Activated CD8-positive, alpha-beta T cell treated with anti-CD3 and anti-CD28 coated beads for 36 hours (primary cell): ENCODE measurements around the gene SLC4A3. TPM values are rescaled to one million over a fixed set of nuclear protein-coding genes. Genes with fewer than 3 reads are reported as not detected.
"Not testable (repeated sequence)": the region's sequence is repeated elsewhere in the genome, so short reads cannot be mapped to it uniquely, and the experiment has no call there.

Experiments used
- ATAC-seq: fragments of 200-7000 bp; cut with Tn5 transposase; one replicate; pipeline ENCODE4 v1.10.0; 2021; ENCODE audit warnings: mild to moderate bottlenecking, moderate library complexity
- CTCF ChIA-PET: fragments of 350-600 bp; sonication (Branson Sonifier 250); formaldehyde crosslinking; loops from one replicate; lab custom pipeline; 2021; ENCODE audit warnings: antibody characterized with exemption; lab: Charles Lee
- POLR2A ChIA-PET: fragments of 350-600 bp; sonication (Branson Sonifier 250); formaldehyde crosslinking; loops from one replicate; lab custom pipeline; 2021; ENCODE audit warnings: antibody characterized with exemption; lab: Charles Lee
- DNase-seq: peaks from one replicate; pipeline ENCODE4 v3.0.0-alpha.2; 2020
- H3K27ac Mint-ChIP-seq: one replicate; pipeline ENCODE4 v1.8.0; 2021; ENCODE audit warnings: mild to moderate bottlenecking, mixed read lengths
- H3K27me3 Mint-ChIP-seq: one replicate; pipeline ENCODE4 v1.8.0; 2021; ENCODE audit warnings: mixed read lengths
- H3K36me3 Mint-ChIP-seq: one replicate; pipeline ENCODE4 v1.8.0; 2021; ENCODE audit warnings: low read depth, mixed read lengths
- H3K4me1 Mint-ChIP-seq: one replicate; pipeline ENCODE4 v1.8.0; 2021; ENCODE audit warnings: low read depth, mixed read lengths
- H3K4me3 Mint-ChIP-seq: one replicate; pipeline ENCODE4 v1.8.0; 2021; ENCODE audit warnings: mild to moderate bottlenecking, moderate library complexity, mixed read lengths
- H3K9me3 Mint-ChIP-seq: one replicate; pipeline ENCODE4 v1.8.0; 2021; ENCODE audit warnings: mixed read lengths
- CTCF ChIP-seq: fragments of 200-600 bp; IDR thresholded peaks from one replicate; pipeline ENCODE4 v1.8.0; 2022; ENCODE audit warnings: antibody characterized with exemption, mild to moderate bottlenecking
- intact Hi-C: fragments of 100-400 bp; cut with micrococcal nuclease; formaldehyde crosslinking; loops from one replicate; pipeline ENCODE4 v1.10.0; 2022
- total RNA-seq, 2 experiments: library from RNA; stranded (reverse); gene quantifications; one replicate each; pipeline ENCODE4 v1.2.3, GENCODE V29; 2021

SLC4A3 gene
- total RNA-seq, 2 experiments from 2014 or later, result not detected

- Mint-ChIP-seq H3K9me3 (peaks cover 2% of the 10 kb centered on the region), H3K4me1 (peaks cover 3% of the 10 kb centered on the region), H3K27me3 (peaks cover 17% of the 10 kb centered on the region), H3K4me3 (no peak overlapping the region), H3K27ac (no peak overlapping the region), H3K36me3 (no peaks in the 10 kb centered on the region)
- TF ChIP-seq CTCF, result no peak
- CTCF ChIA-PET, result interaction anchor here (0.7 to 0.9 kb wide), 2 partner anchors 9 to 38 kb away, joined by 3 to 4 read pairs; no protein-coding TSS in a partner anchor
- DNase-seq, result no peak
- POLR2A ChIA-PET, result no interaction called here
- intact Hi-C loops, result no loop called here
- ATAC-seq, result no peak
Observed at GRCh38 chr2:219680958-219681693, 53.7 kb downstream of the SLC4A3 start.

DNA sequence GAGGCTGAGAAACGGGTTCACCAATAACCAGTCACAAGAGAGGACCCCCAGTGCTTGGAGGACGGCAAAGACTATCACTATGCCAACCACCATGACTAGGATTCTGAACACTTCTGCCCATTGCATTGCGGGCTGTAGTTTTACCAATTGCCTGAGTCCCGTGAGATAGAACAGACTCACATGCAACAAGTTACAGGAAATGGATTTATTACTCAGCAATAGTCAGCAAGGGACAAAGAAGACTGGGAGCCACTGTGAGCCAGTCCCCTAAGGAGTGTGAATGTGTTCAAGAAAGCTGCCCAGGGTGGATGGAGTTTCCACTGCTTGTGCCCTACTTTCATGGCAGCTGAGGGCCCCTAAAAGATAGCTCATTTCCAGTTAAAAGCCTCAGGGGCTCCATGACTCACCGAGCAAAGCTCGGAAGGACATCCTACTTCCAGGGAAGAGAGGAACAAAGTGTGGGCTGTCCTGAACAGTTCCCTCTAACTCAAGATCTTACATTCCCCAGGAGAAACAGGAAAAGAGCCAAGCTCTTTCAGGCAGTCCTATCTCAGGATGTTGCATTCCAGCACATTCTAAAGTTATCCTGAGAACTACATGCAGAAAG, 54.4 kb downstream of the SLC4A3 start:
- H3K4me1 Mint-ChIP-seq, result peaks cover 3% of the 10 kb centered on the region
- ATAC-seq (no peak), DNase-seq (no peak)
- intact Hi-C loops, result no loop called here
- POLR2A ChIA-PET, result no interaction called here
- H3K27ac Mint-ChIP-seq, result no peak overlapping the region
- peaks cover 14% of the 10 kb centered on the region for H3K27me3 Mint-ChIP-seq
- TF ChIP-seq CTCF, result no peak
- CTCF ChIA-PET, result interaction anchor here (1.7 kb wide), 1 partner anchor 172 kb away, joined by 5 read pairs; no protein-coding TSS in a partner anchor
- H3K9me3 Mint-ChIP-seq, result peaks cover 2% of the 10 kb centered on the region
- H3K36me3 Mint-ChIP-seq, result no peaks in the 10 kb centered on the region
- H3K4me3 Mint-ChIP-seq, result no peak overlapping the region

- H3K36me3 Mint-ChIP-seq, POLR2A ChIA-PET, ATAC-seq, H3K4me3 Mint-ChIP-seq, H3K27ac Mint-ChIP-seq, H3K9me3 Mint-ChIP-seq, DNase-seq, intact Hi-C loops, H3K4me1 Mint-ChIP-seq: not testable (repeated sequence)
- H3K27me3 Mint-ChIP-seq, result peaks cover 15% of the 10 kb centered on the region
- CTCF ChIA-PET, result interaction anchor here (0.7 kb wide), 1 partner anchor 41 kb away, joined by 3 read pairs; no protein-coding TSS in a partner anchor
Observed at GRCh38 chr2:219683474-219683873, 56.0 kb downstream of the SLC4A3 start.

GRCh38 chr2:219684721-219685689, 57.6 kb downstream of the SLC4A3 start:
- Mint-ChIP-seq H3K4me3 (peak overlapping the region; percentile 60), H3K9me3 (peaks cover 2% of the 10 kb centered on the region), H3K27ac (no peak overlapping the region), H3K4me1 (peaks cover 3% of the 10 kb centered on the region), H3K36me3 (no peaks in the 10 kb centered on the region), H3K27me3 (peaks cover 12% of the 10 kb centered on the region)
- no peak for TF ChIP-seq CTCF
- ATAC-seq (peak; percentile 96), DNase-seq (peak; percentile 81)
- intact Hi-C loops, result loop anchor here (5.0 kb wide), 1 partner anchor 143 kb away; the partner anchor contains the start of genes CHPF and TMEM198
- ChIA-PET POLR2A (no interaction called here), CTCF (interaction anchor here (1.3 to 1.4 kb wide), 2 partner anchors 42 to 143 kb away, joined by 3 to 4 read pairs; no protein-coding TSS in a partner anchor)

DNA sequence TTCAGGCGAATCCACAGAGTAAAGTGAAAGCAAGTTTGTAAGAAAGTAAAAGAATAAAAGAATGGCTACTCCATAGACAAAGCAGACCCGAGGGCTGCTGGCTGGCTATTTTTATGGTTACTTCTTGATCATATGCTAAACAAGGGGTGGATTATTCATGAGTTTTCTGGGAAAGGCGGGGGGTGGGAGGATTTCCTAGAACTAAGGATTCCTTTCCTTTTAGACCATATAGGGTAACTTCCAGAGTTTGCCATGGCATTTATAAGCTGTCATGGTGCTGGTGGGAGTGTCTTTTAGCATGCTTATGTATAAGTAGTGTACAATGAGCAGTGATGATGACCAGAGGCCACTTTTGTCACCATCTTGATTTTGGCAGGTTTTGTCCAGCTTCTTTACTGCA, 59.8 kb downstream of the SLC4A3 start:
- H3K4me3 Mint-ChIP-seq, result no peak overlapping the region
- CTCF ChIA-PET, result interaction anchor here (0.9 kb wide), 1 partner anchor 146 kb away, joined by 3 read pairs; no protein-coding TSS in a partner anchor
- intact Hi-C loops, result loop anchor here (5.0 kb wide), 1 partner anchor 145 kb away; the partner anchor contains the start of genes CHPF and TMEM198
- no peak overlapping the region for H3K27ac Mint-ChIP-seq
- H3K4me1 Mint-ChIP-seq, result peaks cover 3% of the 10 kb centered on the region
- POLR2A ChIA-PET, result no interaction called here
- DNase-seq, result no peak
- peaks cover 17% of the 10 kb centered on the region for H3K27me3 Mint-ChIP-seq
- H3K9me3 Mint-ChIP-seq, result peaks cover 2% of the 10 kb centered on the region
- no peak for ATAC-seq
- H3K36me3 Mint-ChIP-seq, result no peaks in the 10 kb centered on the region
- no peak for TF ChIP-seq CTCF
